Islet of Langerhans (tissue), 1 donor: Measurements from ENCODE around the gene TM9SF2.
A peak's percentile ranks its signal among the peaks of the same experiment; 100 is the strongest.
"Not testable (repeated sequence)": the region's sequence is repeated elsewhere in the genome, so short reads cannot be mapped to it uniquely, and the experiment has no call there.

Experiments used
- FAIRE-seq: peaks from one replicate; lab custom pipeline; 2011; peaks lifted over from hg19 to GRCh38; lab: Jason Lieb, UNC

Gene TM9SF2

GRCh38 chr13:99540530-99540929 lies 39.3 kb downstream of the TM9SF2 start:
- no peak for FAIRE-seq

GRCh38 chr13:99542788-99543406 lies 41.6 kb downstream of the TM9SF2 start:
- FAIRE-seq = no peak

- FAIRE-seq = no peak
These were observed 44.1 kb downstream of the TM9SF2 start for GRCh38 chr13:99545361-99545760.

- FAIRE-seq = no peak
These were observed 44.7 kb downstream of the TM9SF2 start for GRCh38 chr13:99545979-99546378.

GRCh38 chr13:99546878-99547277 lies 45.6 kb downstream of the TM9SF2 start:
- no peak for FAIRE-seq

- FAIRE-seq = no peak
These were observed 47.2 kb downstream of the TM9SF2 start for GRCh38 chr13:99548448-99548847.

GRCh38 chr13:99553033-99553432 lies 51.8 kb downstream of the TM9SF2 start:
- FAIRE-seq = no peak

- no peak for FAIRE-seq
These were observed 53.9 kb downstream of the TM9SF2 start for GRCh38 chr13:99555149-99555548.

- FAIRE-seq = no peak
These were observed 55.7 kb downstream of the TM9SF2 start for GRCh38 chr13:99556867-99557443.

- FAIRE-seq = peak; percentile 66
These were observed 57.4 kb downstream of the TM9SF2 start for GRCh38 chr13:99558570-99559180.

- FAIRE-seq = no peak
These were observed 58.3 kb downstream of the TM9SF2 start for GRCh38 chr13:99559560-99559959.

- peak; percentile 24 for FAIRE-seq
These were observed 62.1 kb downstream of the TM9SF2 start for GRCh38 chr13:99563404-99563803.

- no peak for FAIRE-seq
These were observed 63.1 kb downstream of the TM9SF2 start for GRCh38 chr13:99564386-99564785.

GRCh38 chr13:99565478-99566124 lies 64.3 kb downstream of the TM9SF2 start:
- FAIRE-seq = no peak

- FAIRE-seq = no peak
These were observed 65.1 kb downstream of the TM9SF2 start for GRCh38 chr13:99566125-99567083.

GRCh38 chr13:99568901-99569300 lies 67.6 kb downstream of the TM9SF2 start:
- FAIRE-seq = not testable (repeated sequence)

- no peak for FAIRE-seq
These were observed 70.9 kb downstream of the TM9SF2 start for GRCh38 chr13:99572131-99572530.

GRCh38 chr13:99572921-99573320 lies 71.6 kb downstream of the TM9SF2 start:
- FAIRE-seq = no peak

- no peak for FAIRE-seq
These were observed 74.3 kb downstream of the TM9SF2 start for GRCh38 chr13:99575376-99576120.

- FAIRE-seq = no peak
These were observed 77.0 kb downstream of the TM9SF2 start for GRCh38 chr13:99577934-99578917.
